Neural progenitor cell (in vitro differentiated cells): ENCODE measurements around the gene DBR1.

Experiments used
- EZH2 ChIP-seq: fragments of 200-600 bp; sonication (generic); IDR thresholded peaks from 2 replicates; pipeline ENCODE4 v1.6.1; 2017; ENCODE audit warnings: antibody characterized with exemption, mild to moderate bottlenecking, moderate library complexity
- EZH2phosphoT487 ChIP-seq: fragments of 200-600 bp; sonication (generic); IDR thresholded peaks from 2 replicates; pipeline ENCODE4 v1.6.1; 2017; ENCODE audit warnings: antibody characterized with exemption
- TF ChIP-seq, protein P1 (sequence below): fragments of 200-600 bp; sonication (generic); IDR thresholded peaks from 2 replicates; pipeline ENCODE4 v1.5.1; 2017; ENCODE audit warnings: antibody characterized with exemption, mild to moderate bottlenecking

DNA sequence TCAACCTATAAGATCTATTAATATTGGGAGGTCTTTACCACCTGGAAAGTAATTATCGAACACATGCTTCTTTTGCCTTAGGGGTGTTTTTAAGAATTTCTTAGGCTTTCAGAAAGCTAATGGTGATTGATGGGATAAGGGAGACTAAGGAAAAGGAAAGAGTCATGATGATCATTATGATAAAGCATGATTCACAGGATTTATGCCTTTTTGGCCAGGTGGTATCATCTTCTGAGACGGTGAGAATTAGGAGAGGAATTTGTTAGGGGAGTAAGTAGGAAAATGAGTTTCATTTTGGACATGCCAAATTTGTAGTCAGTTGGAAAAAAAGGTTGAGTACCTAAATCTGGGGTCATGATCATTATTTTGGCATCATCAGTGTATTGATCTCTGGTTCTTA, 21.3 kb upstream of the DBR1 start:
- TF ChIP-seq, protein P1, sequence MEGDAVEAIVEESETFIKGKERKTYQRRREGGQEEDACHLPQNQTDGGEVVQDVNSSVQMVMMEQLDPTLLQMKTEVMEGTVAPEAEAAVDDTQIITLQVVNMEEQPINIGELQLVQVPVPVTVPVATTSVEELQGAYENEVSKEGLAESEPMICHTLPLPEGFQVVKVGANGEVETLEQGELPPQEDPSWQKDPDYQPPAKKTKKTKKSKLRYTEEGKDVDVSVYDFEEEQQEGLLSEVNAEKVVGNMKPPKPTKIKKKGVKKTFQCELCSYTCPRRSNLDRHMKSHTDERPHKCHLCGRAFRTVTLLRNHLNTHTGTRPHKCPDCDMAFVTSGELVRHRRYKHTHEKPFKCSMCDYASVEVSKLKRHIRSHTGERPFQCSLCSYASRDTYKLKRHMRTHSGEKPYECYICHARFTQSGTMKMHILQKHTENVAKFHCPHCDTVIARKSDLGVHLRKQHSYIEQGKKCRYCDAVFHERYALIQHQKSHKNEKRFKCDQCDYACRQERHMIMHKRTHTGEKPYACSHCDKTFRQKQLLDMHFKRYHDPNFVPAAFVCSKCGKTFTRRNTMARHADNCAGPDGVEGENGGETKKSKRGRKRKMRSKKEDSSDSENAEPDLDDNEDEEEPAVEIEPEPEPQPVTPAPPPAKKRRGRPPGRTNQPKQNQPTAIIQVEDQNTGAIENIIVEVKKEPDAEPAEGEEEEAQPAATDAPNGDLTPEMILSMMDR: no peak
- TF ChIP-seq EZH2 (no peak), EZH2phosphoT487 (no peak)
